ENCODE measurements around the gene HNRNPA2B1.
"Not testable (repeated sequence)": the region's sequence is repeated elsewhere in the genome, so short reads cannot be mapped to it uniquely, and the experiment has no call there.

Gene HNRNPA2B1

DNA sequence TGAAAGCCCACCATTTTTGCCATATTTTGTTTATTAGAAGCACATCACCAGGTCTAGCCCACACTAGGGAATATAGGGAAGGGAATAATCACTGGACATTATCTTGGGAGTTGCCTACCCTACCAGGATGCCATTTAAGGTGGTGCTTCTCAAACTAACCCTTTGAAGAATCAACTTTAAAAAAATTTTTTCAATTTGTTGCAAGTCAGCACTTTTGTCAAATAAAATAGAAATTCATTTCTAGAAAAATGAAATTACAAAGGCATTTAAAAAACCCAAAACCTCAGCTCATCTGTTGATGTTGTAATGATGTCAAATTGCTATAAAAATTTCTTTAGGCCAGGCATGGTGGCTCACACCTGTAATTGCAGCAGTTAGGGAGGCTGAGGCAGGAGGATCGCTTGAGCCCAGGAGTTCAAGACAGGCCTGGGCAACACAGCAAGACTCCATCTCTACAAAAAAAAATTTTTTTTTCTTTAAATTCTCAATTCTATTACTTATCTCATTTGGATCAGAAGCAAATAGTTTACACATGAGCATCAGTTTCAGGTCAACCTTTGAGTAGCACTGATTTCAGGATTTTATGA, 51.1 kb downstream of the HNRNPA2B1 start:
- TF ChIP-seq, protein P1, sequence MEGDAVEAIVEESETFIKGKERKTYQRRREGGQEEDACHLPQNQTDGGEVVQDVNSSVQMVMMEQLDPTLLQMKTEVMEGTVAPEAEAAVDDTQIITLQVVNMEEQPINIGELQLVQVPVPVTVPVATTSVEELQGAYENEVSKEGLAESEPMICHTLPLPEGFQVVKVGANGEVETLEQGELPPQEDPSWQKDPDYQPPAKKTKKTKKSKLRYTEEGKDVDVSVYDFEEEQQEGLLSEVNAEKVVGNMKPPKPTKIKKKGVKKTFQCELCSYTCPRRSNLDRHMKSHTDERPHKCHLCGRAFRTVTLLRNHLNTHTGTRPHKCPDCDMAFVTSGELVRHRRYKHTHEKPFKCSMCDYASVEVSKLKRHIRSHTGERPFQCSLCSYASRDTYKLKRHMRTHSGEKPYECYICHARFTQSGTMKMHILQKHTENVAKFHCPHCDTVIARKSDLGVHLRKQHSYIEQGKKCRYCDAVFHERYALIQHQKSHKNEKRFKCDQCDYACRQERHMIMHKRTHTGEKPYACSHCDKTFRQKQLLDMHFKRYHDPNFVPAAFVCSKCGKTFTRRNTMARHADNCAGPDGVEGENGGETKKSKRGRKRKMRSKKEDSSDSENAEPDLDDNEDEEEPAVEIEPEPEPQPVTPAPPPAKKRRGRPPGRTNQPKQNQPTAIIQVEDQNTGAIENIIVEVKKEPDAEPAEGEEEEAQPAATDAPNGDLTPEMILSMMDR (conservative IDR thresholded peaks at IDR 0.05; ENCODE audit: control insufficient read depth, insufficient read depth, low read depth, low read length), result no peak
- no peak overlapping the region for H3K4me3 ChIP-seq (ENCODE audit: control insufficient read depth, low read depth, low read length)
- DNase-seq (ENCODE audit: low read depth), result no peak

DNA sequence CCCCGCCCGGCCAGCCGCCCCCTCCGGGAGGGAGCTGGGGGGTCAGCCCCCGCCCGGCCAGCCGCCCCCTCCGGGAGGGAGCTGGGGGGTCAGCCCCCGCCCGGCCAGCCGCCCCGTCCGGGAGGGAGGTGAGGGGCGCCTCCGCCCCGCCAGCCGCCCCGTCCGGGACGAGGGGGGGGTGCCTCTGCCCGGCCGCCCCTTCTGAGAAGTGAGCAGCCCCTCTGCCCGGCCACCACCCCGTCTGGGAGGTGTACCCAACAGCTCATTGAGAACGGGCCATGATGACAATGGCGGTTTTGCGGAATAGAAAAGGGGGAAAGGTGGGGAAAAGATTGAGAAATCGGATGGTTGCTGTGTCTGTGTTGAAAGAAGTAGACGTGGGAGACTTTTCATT, 52.2 kb downstream of the HNRNPA2B1 start:
- H3K4me3 ChIP-seq (ENCODE audit: control insufficient read depth, low read depth, low read length); DNase-seq (ENCODE audit: low read depth): not testable (repeated sequence)

DNA sequence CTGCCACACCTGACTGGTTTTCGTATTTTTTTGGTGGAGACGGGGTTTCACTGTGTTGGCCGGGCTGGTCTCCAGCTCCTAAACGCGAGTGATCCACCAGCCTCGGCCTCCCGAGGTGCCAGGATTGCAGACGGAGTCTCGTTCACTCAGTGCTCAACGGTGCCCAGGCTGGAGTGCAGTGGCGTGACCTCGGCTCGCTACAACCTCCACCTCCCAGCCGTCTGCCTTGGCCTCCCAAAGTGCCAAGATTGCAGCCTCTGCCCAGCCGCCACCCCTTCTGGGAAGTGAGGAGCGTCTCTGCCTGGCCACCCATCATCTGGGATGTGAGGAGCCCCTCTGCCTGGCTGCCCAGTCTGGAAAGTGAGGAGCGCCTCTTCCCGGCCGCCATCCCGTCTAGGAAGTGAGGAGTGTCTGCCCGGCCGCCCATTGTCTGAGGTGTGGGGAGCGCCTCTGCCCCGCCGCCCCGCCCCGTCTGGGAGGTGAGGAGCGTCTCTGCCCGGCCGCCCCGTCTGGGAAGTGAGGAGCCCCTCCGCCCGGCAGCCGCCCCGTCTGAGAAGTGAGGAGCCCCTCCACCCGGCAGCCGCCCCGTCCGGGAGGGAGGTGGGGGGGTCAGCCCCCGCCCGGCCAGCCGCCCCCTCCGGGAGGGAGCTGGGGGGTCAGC, 52.8 kb downstream of the HNRNPA2B1 start:
- not testable (repeated sequence) for H3K4me3 ChIP-seq (ENCODE audit: control insufficient read depth, low read depth, low read length); DNase-seq (ENCODE audit: low read depth)

DNA sequence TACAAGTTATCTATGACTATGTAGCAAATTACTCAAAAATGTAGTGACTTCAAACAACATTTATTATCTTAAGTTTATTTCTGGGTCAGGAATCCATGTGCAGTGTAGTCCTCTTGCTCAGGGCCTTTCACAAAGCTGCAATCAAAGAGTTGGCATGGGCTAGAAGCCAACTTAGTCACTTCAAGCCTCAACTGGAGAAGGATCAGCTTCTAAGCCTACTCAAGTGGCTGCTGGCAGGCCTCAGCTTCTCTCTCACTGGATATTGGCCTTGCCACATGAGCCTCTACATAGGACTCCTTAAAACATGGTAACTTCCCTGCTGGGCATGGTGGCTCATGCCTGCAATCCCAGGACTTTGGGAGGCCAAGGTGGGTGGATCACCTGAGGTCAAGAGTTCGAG, 53.5 kb downstream of the HNRNPA2B1 start:
- TF ChIP-seq, protein P1 (conservative IDR thresholded peaks at IDR 0.05; ENCODE audit: control insufficient read depth, insufficient read depth, low read depth, low read length), result no peak
- DNase-seq (ENCODE audit: low read depth), result no peak
- no peak overlapping the region for H3K4me3 ChIP-seq (ENCODE audit: control insufficient read depth, low read depth, low read length)

DNA sequence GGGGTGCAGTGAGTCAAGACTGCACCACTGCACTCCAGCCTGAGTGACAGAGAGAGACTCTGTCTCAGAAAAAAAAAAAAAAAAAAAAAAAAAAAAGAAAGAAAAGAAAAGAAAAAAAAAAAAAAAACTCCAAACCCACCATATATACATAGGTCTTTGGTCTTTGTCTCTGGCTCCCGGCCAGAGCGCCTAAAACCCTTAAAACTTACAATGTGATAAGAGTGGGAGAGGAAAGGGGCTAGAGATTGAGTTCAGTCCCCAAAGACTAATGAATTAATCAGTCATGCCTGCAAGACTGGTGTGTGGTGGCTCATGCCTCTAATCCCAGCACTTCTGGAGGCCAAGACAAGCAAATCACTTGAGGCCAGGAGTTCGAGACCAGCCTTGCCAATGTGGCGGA, 55.3 kb downstream of the HNRNPA2B1 start:
- H3K4me3 ChIP-seq (ENCODE audit: control insufficient read depth, low read depth, low read length), result no peak overlapping the region
- TF ChIP-seq, protein P1 (conservative IDR thresholded peaks at IDR 0.05; ENCODE audit: control insufficient read depth, insufficient read depth, low read depth, low read length), result no peak
- DNase-seq (ENCODE audit: low read depth), result no peak

DNA sequence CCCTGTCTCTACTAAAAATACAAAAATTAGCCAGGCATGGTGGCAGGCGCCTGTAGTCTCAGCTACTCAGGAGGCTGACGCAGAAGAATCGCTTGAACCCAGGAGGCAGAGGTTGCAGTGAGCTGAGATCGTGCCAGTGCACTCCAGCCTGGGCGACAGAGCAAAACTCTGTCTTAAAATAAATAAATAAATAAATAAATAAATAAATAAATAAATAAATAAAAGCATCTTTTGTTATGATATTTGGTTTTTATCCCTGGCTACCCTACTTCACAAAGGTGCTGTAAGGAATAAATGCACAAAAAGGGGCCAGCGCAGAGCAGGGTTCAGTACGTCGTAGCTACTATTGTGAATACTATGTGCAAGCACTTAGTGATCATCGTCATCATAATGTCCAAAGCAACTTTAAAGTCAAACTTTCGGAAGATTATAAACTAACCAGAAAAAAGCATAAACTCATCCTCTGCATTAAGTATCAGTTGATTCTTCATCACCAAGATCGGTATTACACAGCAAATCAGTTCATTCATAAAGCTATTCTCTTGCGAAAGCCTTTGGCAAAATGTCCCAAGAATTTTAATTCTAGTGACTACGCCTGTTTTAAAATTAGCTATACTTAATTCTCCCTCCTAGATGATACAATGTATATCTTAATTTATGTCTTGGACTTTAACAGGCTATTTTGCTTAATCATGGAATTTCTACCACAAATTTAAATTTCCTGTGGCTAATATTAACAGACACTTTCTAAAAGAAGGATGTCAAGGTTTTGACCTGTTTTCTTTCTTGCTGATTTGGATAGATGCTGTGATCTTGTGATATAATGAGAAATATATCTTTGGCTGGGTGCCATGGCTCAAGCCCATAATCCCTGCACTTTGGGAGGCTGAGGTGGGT, 56.1 kb downstream of the HNRNPA2B1 start:
- TF ChIP-seq, protein P1 (conservative IDR thresholded peaks at IDR 0.05; ENCODE audit: control insufficient read depth, insufficient read depth, low read depth, low read length), result no peak
- H3K4me3 ChIP-seq (ENCODE audit: control insufficient read depth, low read depth, low read length), result no peak overlapping the region
- DNase-seq (ENCODE audit: low read depth), result no peak

DNA sequence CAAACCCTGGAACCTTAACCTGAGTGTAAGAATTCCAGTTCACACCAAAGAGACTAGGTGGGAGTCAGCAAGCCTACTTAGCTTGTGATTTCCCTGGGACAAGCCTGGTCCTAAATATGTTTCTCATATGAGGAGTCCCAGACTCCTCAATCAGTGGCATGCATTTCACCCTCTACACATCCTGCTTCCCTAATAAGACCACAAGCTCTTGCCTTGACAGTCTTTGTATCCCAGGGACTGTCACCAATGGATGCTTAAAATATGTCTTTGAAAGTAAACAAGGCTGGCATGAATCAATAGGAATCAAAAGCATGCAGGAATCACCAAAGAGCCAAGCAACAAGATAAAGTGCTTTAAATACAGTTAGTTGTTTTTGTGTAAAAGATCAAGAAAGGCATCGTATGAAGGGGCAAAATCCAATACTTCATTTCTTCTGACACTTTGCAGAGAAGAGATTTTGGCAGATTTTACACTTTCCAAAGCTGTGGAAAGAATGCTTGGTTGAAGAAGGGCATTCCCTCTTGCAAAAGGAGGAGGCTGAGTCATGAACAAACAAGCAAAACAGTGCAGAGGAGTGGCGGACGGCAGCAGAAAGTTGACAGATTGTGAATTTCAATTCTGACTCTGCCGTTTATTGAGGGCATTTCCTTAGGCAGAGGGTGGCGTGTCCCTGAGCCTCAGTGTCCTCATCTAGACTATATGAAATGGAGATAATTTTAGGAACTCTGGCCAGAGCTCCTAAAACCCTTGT, 57.1 kb downstream of the HNRNPA2B1 start:
- H3K4me3 ChIP-seq (ENCODE audit: control insufficient read depth, low read depth, low read length), result no peak overlapping the region
- DNase-seq (ENCODE audit: low read depth), result peak; percentile 37
- TF ChIP-seq, protein P1 (conservative IDR thresholded peaks at IDR 0.05; ENCODE audit: control insufficient read depth, insufficient read depth, low read depth, low read length), result no peak
